NCI-H2107 (cell line): ENCODE results near the gene HSPA1L.
"Not testable (repeated sequence)": the region's sequence is repeated elsewhere in the genome, so short reads cannot be mapped to it uniquely, and the experiment has no call there.

ENCODE experiments used
- DNase-seq: peaks from one replicate; lab custom pipeline; 2025; lab: John Stamatoyannopoulos, UW

HSPA1L gene

DNA sequence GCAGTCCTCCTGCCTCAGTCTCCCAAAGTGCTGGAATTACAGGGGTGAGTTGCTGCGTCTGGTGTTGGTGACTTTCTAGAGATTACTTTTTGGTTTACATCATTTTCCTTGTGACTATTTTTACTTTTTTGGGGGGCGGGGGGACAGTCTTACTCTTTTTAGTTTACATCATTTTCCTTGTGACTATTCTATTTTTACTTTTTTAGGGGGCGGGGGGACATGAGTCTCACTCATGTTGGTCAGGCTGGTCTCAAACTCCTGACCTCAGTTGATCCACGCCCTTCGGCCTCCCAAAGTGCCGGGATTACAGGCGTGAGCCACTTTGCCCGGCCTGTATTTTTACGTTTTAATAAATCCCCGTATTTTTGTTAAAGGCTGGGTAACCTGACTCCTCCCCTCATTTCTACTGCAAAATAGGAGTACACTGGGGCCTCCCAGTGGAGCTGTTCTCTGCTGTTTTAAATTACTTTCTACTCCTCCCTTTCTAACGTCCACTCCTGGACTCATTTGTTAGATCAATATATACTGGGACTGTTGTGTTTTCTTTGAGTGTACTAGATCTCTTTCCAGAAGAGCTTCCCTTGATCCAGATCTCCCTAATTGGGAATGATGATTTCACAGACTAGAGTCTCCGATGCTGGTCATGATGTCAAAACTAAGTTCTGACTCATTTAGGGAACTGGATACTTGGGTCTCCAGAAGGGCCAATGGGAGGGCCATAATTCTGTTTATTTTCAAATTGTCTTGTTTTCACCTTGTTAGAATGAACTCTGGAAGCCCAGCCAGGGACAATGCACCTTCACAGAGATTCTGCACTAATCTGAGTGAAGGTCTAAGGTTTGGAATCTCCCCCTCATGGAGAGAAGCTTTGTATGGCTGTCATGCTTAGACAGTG lies 21.6 kb upstream of the HSPA1L start:
- DNase-seq: no peak

DNA sequence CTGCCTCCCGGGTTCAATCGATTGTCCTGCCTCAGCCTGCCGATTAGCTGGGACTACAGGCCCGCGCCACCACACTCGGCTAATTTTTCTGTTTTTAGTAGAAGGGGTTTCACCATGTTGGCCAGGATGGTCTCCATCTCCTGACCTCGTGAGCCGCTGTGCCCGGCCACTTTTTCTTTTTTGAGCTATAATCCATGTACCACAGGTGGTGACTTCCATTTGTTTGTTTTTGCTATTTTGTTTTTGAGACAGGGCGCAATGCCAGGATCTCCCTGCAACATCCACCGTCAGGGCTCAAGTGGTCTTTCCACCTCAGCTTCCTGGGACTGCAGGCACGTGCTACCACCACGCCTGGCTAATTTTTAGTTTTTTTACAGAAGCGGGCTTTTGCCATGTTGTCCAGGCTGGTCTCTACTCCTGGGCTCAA lies 21.0 kb upstream of the HSPA1L start:
- no peak for DNase-seq

DNA sequence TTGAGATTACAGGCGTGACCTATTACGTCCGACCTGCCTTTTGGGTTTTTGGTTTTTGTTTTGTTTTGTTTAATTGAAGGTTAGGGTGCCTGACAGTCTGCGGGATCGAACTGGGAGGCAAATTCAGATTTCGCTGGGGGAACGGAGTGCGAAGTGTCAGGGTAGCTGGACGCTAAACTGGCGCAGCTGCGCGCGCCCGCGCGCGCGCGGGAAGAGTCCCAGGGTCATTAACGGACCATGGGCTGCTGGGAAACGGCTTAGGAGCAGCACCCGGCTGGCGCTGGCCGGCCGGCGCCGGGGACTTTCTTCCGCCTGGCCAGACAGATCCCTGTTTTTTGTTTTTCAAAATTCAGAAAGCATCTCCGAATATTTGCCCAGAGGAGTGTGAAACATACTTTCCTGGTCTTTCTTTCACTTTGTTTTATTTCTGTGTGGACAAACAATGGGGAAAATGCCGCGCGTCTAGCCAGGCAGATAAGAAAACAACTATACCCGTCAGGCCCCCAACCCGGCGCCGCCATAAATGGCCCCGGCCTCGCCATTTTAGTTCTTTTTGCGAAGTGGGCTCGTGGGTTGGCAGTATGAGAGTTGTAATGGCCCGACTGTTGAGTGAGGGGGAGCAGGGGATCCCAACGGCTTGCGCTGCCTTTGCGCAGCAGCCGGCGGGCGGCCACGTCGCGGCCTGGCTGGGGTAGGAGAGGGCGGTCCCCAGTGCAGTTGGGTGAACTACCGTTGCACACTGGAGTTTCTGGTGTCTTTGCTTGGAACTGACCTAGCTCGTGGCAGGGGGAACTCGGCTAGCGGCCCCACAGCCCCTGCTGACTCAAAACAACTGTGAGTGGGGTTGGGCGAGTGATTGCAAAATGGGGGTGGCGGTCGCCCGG lies 19.5 kb upstream of the HSPA1L start:
- DNase-seq: peak; percentile 49

DNA sequence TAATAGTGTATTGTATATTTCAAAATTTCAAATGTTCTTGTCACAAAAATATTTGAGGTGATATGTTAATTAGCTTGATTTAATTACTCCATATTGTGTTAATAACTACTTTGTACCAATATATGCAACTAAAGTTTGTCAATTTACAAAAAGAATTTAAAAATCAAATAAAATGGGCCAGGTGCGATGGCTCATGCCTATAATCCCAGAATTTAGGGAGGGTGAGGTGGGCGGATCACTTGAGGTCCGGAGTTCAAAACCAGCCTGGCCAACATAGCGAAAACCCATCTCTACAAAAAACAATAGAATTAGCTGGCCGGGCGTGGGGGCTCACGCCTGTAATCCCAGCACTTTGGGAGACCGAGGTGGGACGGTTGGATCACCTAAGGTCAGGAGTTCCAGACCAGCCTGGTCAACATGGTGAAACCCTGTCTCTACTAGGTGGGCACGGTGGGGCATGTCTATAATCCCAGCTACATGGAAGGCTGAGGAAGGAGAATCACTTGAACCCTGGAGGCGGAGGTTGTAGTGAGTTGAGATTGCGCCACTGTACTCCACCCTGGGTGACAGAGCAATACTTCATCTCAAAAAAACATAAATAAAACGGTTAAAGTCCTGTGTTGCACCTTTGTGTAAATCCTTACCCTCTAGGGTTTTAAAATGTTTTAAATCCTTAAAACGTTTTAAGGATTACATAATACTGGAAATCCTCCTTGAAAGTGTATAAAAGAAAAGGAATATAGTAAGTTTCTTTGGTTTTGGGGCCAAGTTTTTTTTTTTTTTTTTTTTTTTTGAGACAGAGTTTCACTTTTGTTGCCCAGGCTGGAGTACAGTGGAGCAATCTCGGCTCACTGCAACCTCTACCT lies 16.5 kb upstream of the HSPA1L start:
- no peak for DNase-seq

GRCh38 chr6:31830886-31831335 lies 15.8 kb upstream of the HSPA1L start:
- no peak for DNase-seq

GRCh38 chr6:31829633-31830283 lies 14.7 kb upstream of the HSPA1L start:
- no peak for DNase-seq

DNA sequence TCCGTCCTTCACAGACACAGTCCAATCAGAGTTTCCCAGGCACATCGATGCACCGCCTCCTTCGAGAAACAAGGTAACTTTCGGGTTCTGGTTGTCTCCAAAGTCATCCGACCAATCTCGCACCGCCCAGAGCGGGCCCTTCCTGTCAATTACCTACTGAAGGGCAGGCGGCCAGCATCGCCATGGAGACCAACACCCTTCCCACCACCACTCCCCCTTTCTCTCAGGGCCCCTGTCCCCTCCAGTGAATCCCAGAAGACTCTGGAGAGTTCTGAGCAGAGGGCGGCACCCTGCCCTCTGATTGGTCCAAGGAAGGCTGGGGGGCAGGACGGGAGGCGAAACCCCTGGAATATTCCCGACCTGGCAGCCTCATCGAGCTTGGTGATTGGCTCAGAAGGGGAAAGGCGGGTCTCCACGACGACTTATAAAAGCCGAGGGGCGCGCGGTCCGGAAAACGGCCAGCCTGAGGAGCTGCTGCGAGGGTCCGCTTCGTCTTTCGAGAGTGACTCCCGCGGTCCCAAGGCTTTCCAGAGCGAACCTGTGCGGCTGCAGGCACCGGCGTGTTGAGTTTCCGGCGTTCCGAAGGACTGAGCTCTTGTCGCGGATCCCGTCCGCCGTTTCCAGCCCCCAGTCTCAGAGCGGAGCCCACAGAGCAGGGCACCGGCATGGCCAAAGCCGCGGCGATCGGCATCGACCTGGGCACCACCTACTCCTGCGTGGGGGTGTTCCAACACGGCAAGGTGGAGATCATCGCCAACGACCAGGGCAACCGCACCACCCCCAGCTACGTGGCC lies 12.4 kb upstream of the HSPA1L start, which contains the start of gene HSPA1B:
Gene HSPA1B (plus strand): TSS at position 453 of the 794 bp plus-strand sequence. CDS start 213 bp downstream, at position 666.
- DNase-seq: peak; percentile 81

GRCh38 chr6:31826793-31827285 lies 11.8 kb upstream of the HSPA1L start:
- no peak for DNase-seq

- DNase-seq: no peak
Measured at GRCh38 chr6:31825553-31825952, 10.5 kb upstream of the HSPA1L start.

GRCh38 chr6:31823592-31824196 lies 8.6 kb upstream of the HSPA1L start:
- DNase-seq: not testable (repeated sequence)

DNA sequence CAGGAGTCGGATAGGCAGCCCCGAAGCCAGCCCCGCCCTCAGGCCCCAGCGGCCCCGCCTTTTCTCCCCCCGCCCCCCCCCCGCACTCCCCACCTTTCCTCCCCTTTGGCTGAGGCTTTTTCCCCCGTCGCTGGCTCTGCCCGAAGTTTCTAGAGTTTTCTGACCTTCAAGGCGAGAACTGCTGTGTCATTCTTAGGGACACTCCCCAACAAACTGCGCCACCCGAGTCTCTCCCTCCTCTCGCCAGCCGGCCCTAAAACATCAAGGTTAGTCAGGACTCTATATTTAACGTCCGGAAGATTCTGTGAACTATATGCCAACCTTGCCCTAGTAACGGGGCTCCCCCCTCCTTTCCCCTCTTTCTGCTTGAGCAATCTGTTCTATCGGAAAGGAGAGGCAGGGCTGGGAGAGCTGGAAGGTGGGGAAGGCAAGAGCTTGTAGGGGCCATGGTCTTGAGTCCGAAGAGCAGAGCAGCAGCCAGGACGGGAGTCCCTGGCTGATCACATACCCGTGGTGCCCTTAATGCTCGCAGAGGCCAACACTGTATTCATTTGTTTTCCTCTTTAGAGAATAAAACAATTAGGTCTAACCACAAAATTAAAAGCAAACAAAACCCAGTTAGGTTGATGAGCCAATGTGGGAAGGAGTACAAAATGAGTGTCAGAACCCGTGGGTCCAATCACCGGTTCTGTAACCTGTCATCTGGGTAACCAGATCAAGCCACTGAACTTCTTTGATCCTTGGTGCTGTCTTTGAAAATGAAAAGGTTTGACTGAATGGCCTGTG lies 7.1 kb upstream of the HSPA1L start:
- DNase-seq: no peak

DNA sequence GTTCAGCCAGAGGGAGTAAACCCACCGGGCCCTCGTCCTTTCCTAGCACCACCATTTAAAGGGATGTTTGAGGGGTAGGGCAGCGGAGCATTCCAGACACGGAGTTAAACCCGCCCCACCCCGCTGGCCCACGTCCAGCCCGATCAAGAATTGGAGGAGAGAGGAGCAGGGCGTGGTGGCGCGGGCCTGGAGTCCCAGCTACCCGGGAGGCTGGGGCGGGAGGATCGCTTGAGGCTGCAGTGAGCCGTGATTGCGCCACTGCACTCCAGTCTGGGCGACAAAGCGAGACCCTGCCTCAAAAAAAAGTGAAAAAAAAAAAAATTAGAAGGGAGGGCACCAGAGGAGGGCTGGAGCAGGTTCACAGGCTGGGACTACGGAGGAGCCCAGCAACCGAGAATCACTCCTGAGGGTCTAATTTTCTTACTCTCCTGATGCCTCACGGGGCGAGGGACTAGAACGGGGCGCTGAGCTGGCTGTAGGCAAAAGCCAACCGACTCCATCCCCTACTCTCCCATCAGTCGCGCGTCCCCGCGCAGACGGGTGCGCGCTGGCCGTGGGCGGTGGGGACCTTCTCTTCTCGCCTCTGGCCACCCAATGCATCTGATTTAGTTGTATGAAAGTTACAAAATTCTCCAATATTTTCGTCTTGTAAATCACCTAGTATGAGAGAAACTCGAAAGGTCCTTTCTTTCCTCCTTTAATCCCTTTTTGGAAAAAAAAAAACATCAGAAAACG lies 6.4 kb upstream of the HSPA1L start:
- no peak for DNase-seq

DNA sequence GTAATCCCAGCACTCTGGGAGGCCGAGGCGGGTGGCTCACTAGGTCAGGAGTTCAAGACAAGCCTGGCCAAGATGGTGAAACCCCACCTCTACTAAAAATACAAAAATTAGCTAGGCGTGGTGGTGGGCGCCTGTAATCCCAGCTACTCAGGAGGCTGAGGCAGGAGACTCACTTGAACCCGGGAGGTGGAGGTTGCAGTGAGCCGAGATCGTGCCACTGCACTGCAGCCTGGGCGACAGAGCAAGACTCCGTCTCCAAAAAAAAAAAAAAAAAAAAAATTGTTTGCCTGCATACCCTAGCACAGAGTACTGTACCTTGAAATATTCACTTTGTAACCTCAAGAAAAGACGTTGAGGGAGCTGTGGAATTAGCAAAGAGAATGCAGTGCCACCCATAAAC lies 5.3 kb upstream of the HSPA1L start:
- not testable (repeated sequence) for DNase-seq

DNA sequence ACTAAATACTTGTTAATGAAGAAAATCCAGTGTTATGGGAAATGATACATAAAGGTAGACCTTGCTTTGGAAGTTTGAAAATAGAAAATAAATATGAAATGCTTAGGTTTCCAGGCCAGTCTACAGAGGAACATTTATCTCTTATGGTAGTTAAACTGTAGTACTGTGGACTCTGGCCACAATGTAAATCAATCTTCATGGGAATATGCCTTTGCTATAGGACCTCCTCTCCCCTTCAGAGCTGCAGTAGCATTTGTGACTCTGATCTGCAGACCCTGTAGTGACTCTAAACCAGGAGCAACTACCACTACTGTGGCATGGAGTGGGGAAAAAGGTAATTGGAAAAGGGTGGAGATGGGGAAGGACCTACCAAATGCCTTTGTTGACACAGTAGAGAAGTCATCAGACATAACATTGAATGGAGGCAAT lies 4.8 kb upstream of the HSPA1L start:
- DNase-seq: no peak

DNA sequence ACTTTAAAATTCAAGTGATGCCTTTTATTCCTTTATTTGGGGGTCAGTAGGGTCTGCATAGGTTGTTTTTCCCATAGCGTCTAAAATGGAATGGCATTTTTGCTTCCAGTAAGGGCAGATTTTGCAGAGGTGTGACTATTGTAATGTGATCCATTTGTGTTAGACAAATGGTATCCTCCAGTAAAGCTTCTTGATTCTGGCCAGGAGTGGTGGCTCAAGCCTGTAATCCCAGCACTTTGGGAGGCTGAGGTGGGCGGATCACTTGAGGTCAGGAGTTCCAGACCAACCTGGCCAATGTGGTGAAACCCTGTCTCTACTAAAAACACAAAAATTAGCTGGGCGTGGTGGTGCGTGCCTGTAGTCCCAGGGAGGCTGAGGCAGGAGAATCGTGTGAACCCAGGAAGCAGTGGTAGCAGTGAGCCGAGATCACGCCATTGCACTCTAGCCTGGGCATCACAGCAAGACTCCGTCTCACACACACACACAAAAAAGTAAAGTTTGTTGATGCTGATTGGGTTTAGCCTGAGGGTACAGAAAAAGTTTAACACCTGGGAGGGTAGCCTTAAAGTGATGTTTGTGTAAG lies 2.9 kb upstream of the HSPA1L start:
- DNase-seq: not testable (repeated sequence)

DNA sequence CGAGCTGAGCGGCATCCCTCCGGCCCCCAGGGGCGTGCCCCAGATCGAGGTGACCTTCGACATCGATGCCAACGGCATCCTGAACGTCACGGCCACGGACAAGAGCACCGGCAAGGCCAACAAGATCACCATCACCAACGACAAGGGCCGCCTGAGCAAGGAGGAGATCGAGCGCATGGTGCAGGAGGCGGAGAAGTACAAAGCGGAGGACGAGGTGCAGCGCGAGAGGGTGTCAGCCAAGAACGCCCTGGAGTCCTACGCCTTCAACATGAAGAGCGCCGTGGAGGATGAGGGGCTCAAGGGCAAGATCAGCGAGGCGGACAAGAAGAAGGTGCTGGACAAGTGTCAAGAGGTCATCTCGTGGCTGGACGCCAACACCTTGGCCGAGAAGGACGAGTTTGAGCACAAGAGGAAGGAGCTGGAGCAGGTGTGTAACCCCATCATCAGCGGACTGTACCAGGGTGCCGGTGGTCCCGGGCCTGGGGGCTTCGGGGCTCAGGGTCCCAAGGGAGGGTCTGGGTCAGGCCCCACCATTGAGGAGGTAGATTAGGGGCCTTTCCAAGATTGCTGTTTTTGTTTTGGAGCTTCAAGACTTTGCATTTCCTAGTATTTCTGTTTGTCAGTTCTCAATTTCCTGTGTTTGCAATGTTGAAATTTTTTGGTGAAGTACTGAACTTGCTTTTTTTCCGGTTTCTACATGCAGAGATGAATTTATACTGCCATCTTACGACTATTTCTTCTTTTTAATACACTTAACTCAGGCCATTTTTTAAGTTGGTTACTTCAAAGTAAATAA lies 2.2 kb upstream of the HSPA1L start:
- not testable (repeated sequence) for DNase-seq

- DNase-seq: no peak
Measured at GRCh38 chr6:31814677-31815024, 432 bp downstream of the HSPA1L start.
